Measurements from ENCODE around the gene TOPBP1.

TOPBP1 gene

DNA sequence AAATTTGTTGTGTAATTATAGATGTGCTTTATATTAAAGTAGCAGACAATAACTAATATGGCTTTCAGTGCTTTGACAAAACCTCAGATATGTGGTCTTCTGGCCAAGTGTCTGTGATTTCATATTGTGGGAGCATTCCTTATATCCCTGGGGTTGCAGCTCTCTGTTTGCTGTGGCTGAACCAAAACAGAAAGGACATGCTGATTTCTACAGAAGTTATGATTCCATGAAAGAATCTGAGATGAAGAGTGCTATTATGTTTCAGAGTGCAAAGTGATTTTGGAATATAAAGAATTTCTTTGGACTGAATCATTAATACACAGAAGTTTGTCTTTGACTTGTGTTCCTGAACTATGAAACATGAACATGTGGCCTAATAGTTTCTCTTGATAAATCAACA lies 51.7 kb downstream of the TOPBP1 start:
- H4K20me1 ChIP-seq (ENCODE audit: insufficient read depth, low read length), result no peaks in the 10 kb centered on the region
- H3F3A ChIP-seq (ENCODE audit: insufficient read depth, low read length), result no peaks in the 10 kb centered on the region
- no peaks in the 10 kb centered on the region for H3K9me2 ChIP-seq (replicated peaks; ENCODE audit: insufficient read depth, low read length)
- H3K36me3 ChIP-seq (replicated peaks; ENCODE audit: insufficient read depth, low read length), result no peaks in the 10 kb centered on the region; the same call in 1 of the 2 replicates
- no peaks in the 10 kb centered on the region for H3K79me2 ChIP-seq (ENCODE audit: low read length)
- no peak overlapping the region for H3K4me3 ChIP-seq (ENCODE audit: low read length)
- H3K4me1 ChIP-seq (ENCODE audit: low read length), result no peaks in the 10 kb centered on the region
- TF ChIP-seq EZH2 (optimal IDR thresholded peaks at IDR 0.05; ENCODE audit: low read depth, low read length), result no peak
- TF ChIP-seq, protein P1, sequence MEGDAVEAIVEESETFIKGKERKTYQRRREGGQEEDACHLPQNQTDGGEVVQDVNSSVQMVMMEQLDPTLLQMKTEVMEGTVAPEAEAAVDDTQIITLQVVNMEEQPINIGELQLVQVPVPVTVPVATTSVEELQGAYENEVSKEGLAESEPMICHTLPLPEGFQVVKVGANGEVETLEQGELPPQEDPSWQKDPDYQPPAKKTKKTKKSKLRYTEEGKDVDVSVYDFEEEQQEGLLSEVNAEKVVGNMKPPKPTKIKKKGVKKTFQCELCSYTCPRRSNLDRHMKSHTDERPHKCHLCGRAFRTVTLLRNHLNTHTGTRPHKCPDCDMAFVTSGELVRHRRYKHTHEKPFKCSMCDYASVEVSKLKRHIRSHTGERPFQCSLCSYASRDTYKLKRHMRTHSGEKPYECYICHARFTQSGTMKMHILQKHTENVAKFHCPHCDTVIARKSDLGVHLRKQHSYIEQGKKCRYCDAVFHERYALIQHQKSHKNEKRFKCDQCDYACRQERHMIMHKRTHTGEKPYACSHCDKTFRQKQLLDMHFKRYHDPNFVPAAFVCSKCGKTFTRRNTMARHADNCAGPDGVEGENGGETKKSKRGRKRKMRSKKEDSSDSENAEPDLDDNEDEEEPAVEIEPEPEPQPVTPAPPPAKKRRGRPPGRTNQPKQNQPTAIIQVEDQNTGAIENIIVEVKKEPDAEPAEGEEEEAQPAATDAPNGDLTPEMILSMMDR (IDR thresholded peaks at IDR 0.05; ENCODE audit: low read length), result no peak
- TF ChIP-seq EZH2phosphoT487 (IDR thresholded peaks at IDR 0.05; ENCODE audit: low read length), result no peak
- no peaks in the 10 kb centered on the region for H3K27me3 ChIP-seq (replicated peaks; ENCODE audit: insufficient read depth, low read length)
- no peak overlapping the region for H3K9ac ChIP-seq (ENCODE audit: low read length)
- DNase-seq, result no peak
- no peak overlapping the region for H2AFZ ChIP-seq (ENCODE audit: low read length)
- H3K27ac ChIP-seq (ENCODE audit: low read length), result no peak overlapping the region
- no peak overlapping the region for H3K4me2 ChIP-seq (ENCODE audit: low read depth, low read length)
- no peaks in the 10 kb centered on the region for H3K9me3 ChIP-seq (replicated peaks; ENCODE audit: insufficient read depth, low read length)

- Histone ChIP-seq H3K9me2 (replicated peaks; ENCODE audit: insufficient read depth, low read length) (no peaks in the 10 kb centered on the region), H3K27me3 (replicated peaks; ENCODE audit: insufficient read depth, low read length) (no peaks in the 10 kb centered on the region), H3K36me3 (replicated peaks; ENCODE audit: insufficient read depth, low read length) (peaks cover 4% of the 10 kb centered on the region; the same call in 1 of the 2 replicates), H3K27ac (ENCODE audit: low read length) (no peak overlapping the region), H3F3A (ENCODE audit: insufficient read depth, low read length) (no peaks in the 10 kb centered on the region), H3K4me1 (ENCODE audit: low read length) (no peaks in the 10 kb centered on the region), H4K20me1 (ENCODE audit: insufficient read depth, low read length) (no peaks in the 10 kb centered on the region), H2AFZ (ENCODE audit: low read length) (no peak overlapping the region), H3K9me3 (replicated peaks; ENCODE audit: insufficient read depth, low read length) (no peaks in the 10 kb centered on the region), H3K9ac (ENCODE audit: low read length) (no peak overlapping the region), H3K4me3 (ENCODE audit: low read length) (no peak overlapping the region), H3K4me2 (ENCODE audit: low read depth, low read length) (no peak overlapping the region), H3K79me2 (ENCODE audit: low read length) (no peaks in the 10 kb centered on the region)
- DNase-seq, result peak; percentile 26
- TF ChIP-seq EZH2phosphoT487 (IDR thresholded peaks at IDR 0.05; ENCODE audit: low read length), result no peak
- TF ChIP-seq EZH2 (optimal IDR thresholded peaks at IDR 0.05; ENCODE audit: low read depth, low read length), result no peak
- TF ChIP-seq, protein P1 (IDR thresholded peaks at IDR 0.05; ENCODE audit: low read length), result no peak
These were observed 53.4 kb downstream of the TOPBP1 start for GRCh38 chr3:133608388-133608787.

GRCh38 chr3:133607816-133608215 lies 53.9 kb downstream of the TOPBP1 start:
- Histone ChIP-seq H3K27ac (ENCODE audit: low read length) (no peak overlapping the region), H3K4me2 (ENCODE audit: low read depth, low read length) (no peak overlapping the region), H3K9ac (ENCODE audit: low read length) (no peak overlapping the region), H3K79me2 (ENCODE audit: low read length) (no peaks in the 10 kb centered on the region), H3K4me3 (ENCODE audit: low read length) (no peak overlapping the region), H4K20me1 (ENCODE audit: insufficient read depth, low read length) (no peaks in the 10 kb centered on the region), H2AFZ (ENCODE audit: low read length) (no peak overlapping the region), H3F3A (ENCODE audit: insufficient read depth, low read length) (no peaks in the 10 kb centered on the region), H3K9me2 (replicated peaks; ENCODE audit: insufficient read depth, low read length) (no peaks in the 10 kb centered on the region), H3K4me1 (ENCODE audit: low read length) (no peaks in the 10 kb centered on the region), H3K27me3 (replicated peaks; ENCODE audit: insufficient read depth, low read length) (no peaks in the 10 kb centered on the region), H3K9me3 (replicated peaks; ENCODE audit: insufficient read depth, low read length) (no peaks in the 10 kb centered on the region), H3K36me3 (replicated peaks; ENCODE audit: insufficient read depth, low read length) (peaks cover 5% of the 10 kb centered on the region; the same call in 1 of the 2 replicates)
- TF ChIP-seq, protein P1 (IDR thresholded peaks at IDR 0.05; ENCODE audit: low read length), result no peak
- TF ChIP-seq EZH2phosphoT487 (IDR thresholded peaks at IDR 0.05; ENCODE audit: low read length) (no peak), EZH2 (optimal IDR thresholded peaks at IDR 0.05; ENCODE audit: low read depth, low read length) (no peak)
- no peak for DNase-seq

All from MM.1S (cell line).